ENCODE data around the gene RAG2. TPM values are rescaled to one million over a fixed set of nuclear protein-coding genes. Genes with fewer than 3 reads are reported as not detected.

Gene RAG2
- total and polyA plus RNA-seq, 2 donors (not counting 1 experiment from before 2014, with no cell fraction given): not detected

DNA sequence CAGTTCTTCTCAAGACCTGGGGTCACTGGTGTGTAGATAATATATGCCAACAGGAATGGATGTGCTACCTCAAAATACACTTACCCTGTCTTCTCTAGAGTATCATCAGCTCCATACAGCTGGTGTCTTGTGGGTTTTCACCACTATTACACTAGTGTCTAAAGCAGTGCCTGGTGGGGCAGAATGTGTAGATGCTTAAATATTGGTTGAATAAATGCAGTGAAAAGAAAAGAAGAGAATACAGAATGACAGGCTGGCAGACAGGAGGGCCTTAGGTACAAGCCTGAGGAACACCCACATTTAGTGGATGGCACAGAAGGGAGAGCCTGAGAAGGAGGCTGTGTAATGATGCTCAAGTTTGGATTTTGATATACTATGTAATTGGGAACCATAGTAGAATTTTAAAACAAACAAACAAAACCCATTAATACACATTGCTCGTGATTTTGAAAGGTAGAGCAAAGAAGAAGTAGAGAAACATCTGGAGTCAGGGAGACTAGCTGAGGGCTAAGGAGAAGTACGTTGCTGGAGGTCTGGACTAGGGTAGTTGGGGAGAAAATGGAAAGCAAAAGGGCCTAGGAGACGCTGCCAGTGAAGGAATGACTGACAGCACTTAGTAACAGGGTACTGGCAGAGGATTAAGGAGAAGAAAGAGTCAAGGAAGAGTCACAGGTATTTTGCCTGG is 20.5 kb upstream of the RAG2 start:
- no peak for ATAC-seq (ENCODE audit: low read depth)
- peaks cover 8% of the 10 kb centered on the region for H3K4me1 Mint-ChIP-seq
- H3K4me3 Mint-ChIP-seq: no peak overlapping the region
- WGBS (ENCODE audit: insufficient coverage): 0% methylated on average over 2 of the region's 3 CpGs
- peaks cover 5 to 6% of the 10 kb centered on the region in 2 donors for H3K4me1 ChIP-seq (ENCODE audit: control insufficient read depth in 2 of 2, insufficient read depth in 2 of 2, low read length in 2 of 2)
- no peak overlapping the region for H2AFZ ChIP-seq (ENCODE audit: insufficient read depth, low read depth, low read length, poor library complexity, severe bottlenecking)
- H3K27me3 ChIP-seq (replicated peaks in 1 of 4; ENCODE audit: control extremely low read depth in 1 of 4, control insufficient read depth in 3 of 4, insufficient read depth in 4 of 4, low read length in 3 of 4): peaks cover 0 to 31% (median 6%) of the 10 kb centered on the region in 4 experiments
- H3K36me3 ChIP-seq (replicated peaks in 1 of 2; ENCODE audit: control extremely low read depth in 1 of 2, control insufficient read depth in 1 of 2, extremely low read depth in 1 of 2, insufficient read depth in 2 of 2, low read length in 1 of 2): no peaks in the 10 kb centered on the region
- H3K27ac Mint-ChIP-seq: no peak overlapping the region
- peaks cover 0 to 4% (median 0%) of the 10 kb centered on the region in 3 donors for H3K9me3 ChIP-seq (ENCODE audit: control extremely low read depth in 1 of 3, control insufficient read depth in 2 of 3, insufficient read depth in 1 of 3, low read length in 2 of 3)
- intact Hi-C loops (cut with micrococcal nuclease): no loop called here
- H3K27me3 Mint-ChIP-seq: peaks cover 37% of the 10 kb centered on the region
- no peak overlapping the region for H3K9ac ChIP-seq (ENCODE audit: low read length)
- H4K20me1 ChIP-seq (ENCODE audit: control insufficient read depth, insufficient read depth, low read length, poor library complexity, severe bottlenecking): no peaks in the 10 kb centered on the region
- CTCF ChIA-PET: interaction anchor here (0.6 kb wide), 1 partner anchor 54 kb away, joined by 3 read pairs; no protein-coding TSS in a partner anchor
- DNase-seq: no peak
- H3K4me2 ChIP-seq (replicated peaks; ENCODE audit: low read depth, low read length, poor library complexity, severe bottlenecking): no peak overlapping the region
- TF ChIP-seq, protein P1, sequence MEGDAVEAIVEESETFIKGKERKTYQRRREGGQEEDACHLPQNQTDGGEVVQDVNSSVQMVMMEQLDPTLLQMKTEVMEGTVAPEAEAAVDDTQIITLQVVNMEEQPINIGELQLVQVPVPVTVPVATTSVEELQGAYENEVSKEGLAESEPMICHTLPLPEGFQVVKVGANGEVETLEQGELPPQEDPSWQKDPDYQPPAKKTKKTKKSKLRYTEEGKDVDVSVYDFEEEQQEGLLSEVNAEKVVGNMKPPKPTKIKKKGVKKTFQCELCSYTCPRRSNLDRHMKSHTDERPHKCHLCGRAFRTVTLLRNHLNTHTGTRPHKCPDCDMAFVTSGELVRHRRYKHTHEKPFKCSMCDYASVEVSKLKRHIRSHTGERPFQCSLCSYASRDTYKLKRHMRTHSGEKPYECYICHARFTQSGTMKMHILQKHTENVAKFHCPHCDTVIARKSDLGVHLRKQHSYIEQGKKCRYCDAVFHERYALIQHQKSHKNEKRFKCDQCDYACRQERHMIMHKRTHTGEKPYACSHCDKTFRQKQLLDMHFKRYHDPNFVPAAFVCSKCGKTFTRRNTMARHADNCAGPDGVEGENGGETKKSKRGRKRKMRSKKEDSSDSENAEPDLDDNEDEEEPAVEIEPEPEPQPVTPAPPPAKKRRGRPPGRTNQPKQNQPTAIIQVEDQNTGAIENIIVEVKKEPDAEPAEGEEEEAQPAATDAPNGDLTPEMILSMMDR (IDR thresholded peaks at IDR 0.05): no peak
- H3K4me3 ChIP-seq (ENCODE audit: control extremely low read depth in 1 of 5, extremely low read depth in 1 of 5, insufficient read depth in 1 of 5, low read depth in 2 of 5, low read length in 4 of 5): no peak overlapping the region
- POLR2A ChIA-PET: no interaction called here
- no peak overlapping the region for H3K27ac ChIP-seq (ENCODE audit: low read length in 2 of 2)
- H3K79me2 ChIP-seq (ENCODE audit: control insufficient read depth, insufficient read depth, low read length): no peaks in the 10 kb centered on the region
- H3K9me3 Mint-ChIP-seq (ENCODE audit: insufficient read depth): no peaks in the 10 kb centered on the region

DNA sequence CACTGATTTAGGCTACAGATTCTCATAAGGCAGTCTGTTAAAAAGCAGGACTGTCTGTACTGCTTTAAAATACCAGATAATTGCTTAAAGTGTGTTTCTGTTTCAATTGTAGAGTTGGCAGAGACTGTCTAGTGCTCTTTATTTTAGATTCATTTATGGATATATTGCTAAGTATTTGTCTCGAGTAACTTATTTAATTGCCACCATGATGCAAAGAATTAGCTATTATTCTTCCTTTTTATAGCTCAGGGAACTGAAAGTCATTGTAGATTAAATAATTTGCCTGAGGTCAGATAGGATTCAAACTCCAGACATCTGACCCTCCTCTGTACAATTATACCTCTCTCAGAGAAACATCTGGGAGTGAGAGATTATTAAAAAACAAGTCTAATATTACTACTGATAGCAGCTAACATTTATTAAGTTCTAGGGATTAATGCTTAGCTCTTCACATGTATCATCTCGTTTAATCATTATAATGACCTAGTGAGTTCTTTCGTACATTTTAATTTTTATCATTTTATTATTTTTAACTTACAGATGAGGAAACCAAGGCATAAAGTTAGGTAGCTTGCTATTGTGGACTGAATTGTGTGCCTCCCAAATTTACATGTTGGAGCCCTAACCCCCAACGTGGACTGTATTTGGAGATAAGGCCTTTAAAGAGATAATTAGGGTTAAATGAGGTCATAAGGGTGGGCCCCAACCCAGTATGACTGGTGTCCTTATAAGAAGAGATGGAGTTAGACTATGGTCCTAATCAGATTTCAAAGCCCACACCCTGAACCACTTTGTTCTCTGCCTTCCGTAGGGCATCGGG is 19.7 kb upstream of the RAG2 start:
- Histone ChIP-seq H3K4me1 (ENCODE audit: control insufficient read depth in 2 of 2, insufficient read depth in 2 of 2, low read length in 2 of 2) (peaks cover 5 to 6% of the 10 kb centered on the region in 2 donors), H3K27ac (ENCODE audit: low read length in 2 of 2) (no peak overlapping the region), H3K4me2 (replicated peaks; ENCODE audit: low read depth, low read length, poor library complexity, severe bottlenecking) (no peak overlapping the region), H4K20me1 (ENCODE audit: control insufficient read depth, insufficient read depth, low read length, poor library complexity, severe bottlenecking) (no peaks in the 10 kb centered on the region), H3K36me3 (replicated peaks in 1 of 2; ENCODE audit: control extremely low read depth in 1 of 2, control insufficient read depth in 1 of 2, extremely low read depth in 1 of 2, insufficient read depth in 2 of 2, low read length in 1 of 2) (no peaks in the 10 kb centered on the region), H3K9ac (ENCODE audit: low read length) (no peak overlapping the region), H3K4me3 (ENCODE audit: control extremely low read depth in 1 of 5, extremely low read depth in 1 of 5, insufficient read depth in 1 of 5, low read depth in 2 of 5, low read length in 4 of 5) (no peak overlapping the region), H2AFZ (ENCODE audit: insufficient read depth, low read depth, low read length, poor library complexity, severe bottlenecking) (no peak overlapping the region), H3K9me3 (ENCODE audit: control extremely low read depth in 1 of 3, control insufficient read depth in 2 of 3, insufficient read depth in 1 of 3, low read length in 2 of 3) (peaks cover 0 to 4% (median 0%) of the 10 kb centered on the region in 3 donors), H3K27me3 (replicated peaks in 1 of 4; ENCODE audit: control extremely low read depth in 1 of 4, control insufficient read depth in 3 of 4, insufficient read depth in 4 of 4, low read length in 3 of 4) (peaks cover 0 to 31% (median 6%) of the 10 kb centered on the region in 4 experiments), H3K79me2 (ENCODE audit: control insufficient read depth, insufficient read depth, low read length) (no peaks in the 10 kb centered on the region)
- intact Hi-C loops (cut with micrococcal nuclease): no loop called here
- Mint-ChIP-seq H3K4me1 (peaks cover 8% of the 10 kb centered on the region), H3K9me3 (ENCODE audit: insufficient read depth) (no peaks in the 10 kb centered on the region), H3K27ac (no peak overlapping the region), H3K4me3 (no peak overlapping the region), H3K27me3 (peaks cover 39% of the 10 kb centered on the region)
- CTCF ChIA-PET: interaction anchor here (0.6 kb wide), 1 partner anchor 53 kb away, joined by 3 read pairs; no protein-coding TSS in a partner anchor
- WGBS (ENCODE audit: insufficient coverage): 71% methylated on average over 1 of the region's 6 CpGs
- ATAC-seq (ENCODE audit: low read depth) (no peak), DNase-seq (no peak)
- TF ChIP-seq, protein P1 (IDR thresholded peaks at IDR 0.05): no peak
- TF ChIP-seq EZH2 (IDR thresholded peaks at IDR 0.05; ENCODE audit: borderline replicate concordance, insufficient read depth, low read depth, low read length, poor library complexity, severe bottlenecking): no peak
- POLR2A ChIA-PET: no interaction called here

All from B cell (primary cell).